Smooth muscle cell (in vitro differentiated cells): Measurements from ENCODE around the gene RBPMS2. TPM values are rescaled to one million over a fixed set of nuclear protein-coding genes. Genes with fewer than 3 reads are reported as not detected.

Source experiments
- DNase-seq: peaks from one replicate; lab custom pipeline; 2025; ENCODE audit not compliant: unreplicated experiment; lab: John Stamatoyannopoulos, UW
- H2AFZ ChIP-seq: fragments of 200-600 bp; sonication (generic); 2 replicates; pipeline ENCODE4 v1.6.0; 2016; ENCODE audit warnings: antibody characterized with exemption, low read depth, mild to moderate bottlenecking
- H3F3A ChIP-seq: fragments of 200-600 bp; sonication (generic); 2 replicates; pipeline ENCODE4 v1.6.0; 2017; ENCODE audit warnings: antibody characterized with exemption, low read depth
- H3K27ac ChIP-seq: fragments of 200-600 bp; sonication (generic); 2 replicates; pipeline ENCODE4 v1.5.1; 2016; ENCODE audit warnings: low read depth, mild to moderate bottlenecking
- H3K27me3 ChIP-seq: fragments of 200-600 bp; sonication (generic); 2 replicates; pipeline ENCODE4 v1.6.1; 2016; ENCODE audit warnings: low read depth, mild to moderate bottlenecking
- H3K36me3 ChIP-seq: fragments of 200-600 bp; sonication (generic); 2 replicates; pipeline ENCODE4 v1.5.1; 2016; ENCODE audit warnings: low read depth
- H3K4me1 ChIP-seq: fragments of 200-600 bp; sonication (generic); 2 replicates; pipeline ENCODE4 v1.5.1; 2016; ENCODE audit warnings: low read depth
- H3K4me2 ChIP-seq: fragments of 200-600 bp; sonication (generic); 2 replicates; pipeline ENCODE4 v1.6.0; 2016; ENCODE audit warnings: mild to moderate bottlenecking
- H3K4me3 ChIP-seq: fragments of 200-600 bp; sonication (generic); 2 replicates; pipeline ENCODE4 v1.5.1; 2016; ENCODE audit warnings: mild to moderate bottlenecking
- H3K79me2 ChIP-seq: fragments of 200-600 bp; sonication (generic); 2 replicates; pipeline ENCODE4 v1.6.0; 2016; ENCODE audit warnings: low read depth, mild to moderate bottlenecking
- H3K9ac ChIP-seq: fragments of 200-600 bp; sonication (generic); 2 replicates; pipeline ENCODE4 v1.6.0; 2016; ENCODE audit warnings: low read depth
- H3K9me3 ChIP-seq: fragments of 200-600 bp; sonication (generic); replicated peaks from 2 replicates; pipeline ENCODE4 v1.5.1; 2016; ENCODE audit warnings: low read depth
- H4K20me1 ChIP-seq: fragments of 200-600 bp; sonication (generic); 2 replicates; pipeline ENCODE4 v1.6.0; 2016; ENCODE audit warnings: low read depth
- WGBS: methylation state at CpG from one replicate; pipeline ENCODE4 v1.1.7; 2016; ENCODE audit warnings: low lambda C conversion rate; 5-methylcytosine and 5-hydroxymethylcytosine counted together
- microRNA counts: library from miRNA; unstranded; fragments of <30 nt; microRNA quantifications from one replicate; lab custom pipeline; 2016
- microRNA-seq: library from miRNA; unstranded; fragments of <30 nt; microRNA quantifications from one replicate; pipeline ENCODE4, GENCODE V29; 2016; ENCODE audit warnings: borderline number of aligned reads
- polyA plus RNA-seq: library from polyadenylated mRNA; unstranded; fragments of >200 nt; fragmentation: Nextera tagmentation; extraction: Ambion mirVana; gene quantifications from 2 replicates; pipeline ENCODE4 v1.2.1, GENCODE V29; 2016
- small RNA-seq: library from RNA; depleted of rRNA; stranded (forward); fragments of <200 nt; gene quantifications from one replicate; pipeline ENCODE3, GENCODE V24; 2014
- total RNA-seq: library from RNA; depleted of rRNA; stranded (reverse); fragments of >200 nt; gene quantifications from 2 replicates; pipeline ENCODE4 v1.2.3, GENCODE V29; 2014
- TF ChIP-seq, protein P1 (sequence below): fragments of 200-600 bp; sonication (generic); IDR thresholded peaks from 2 replicates; pipeline ENCODE4 v1.5.1; 2017; ENCODE audit warnings: borderline replicate concordance, mild to moderate bottlenecking, antibody characterized with exemption; ENCODE audit not compliant: insufficient read depth, poor library complexity, severe bottlenecking

Gene RBPMS2
- total and polyA plus RNA-seq, 2 experiments from 2014 or later, result 1.5 to 22.1 TPM

DNA sequence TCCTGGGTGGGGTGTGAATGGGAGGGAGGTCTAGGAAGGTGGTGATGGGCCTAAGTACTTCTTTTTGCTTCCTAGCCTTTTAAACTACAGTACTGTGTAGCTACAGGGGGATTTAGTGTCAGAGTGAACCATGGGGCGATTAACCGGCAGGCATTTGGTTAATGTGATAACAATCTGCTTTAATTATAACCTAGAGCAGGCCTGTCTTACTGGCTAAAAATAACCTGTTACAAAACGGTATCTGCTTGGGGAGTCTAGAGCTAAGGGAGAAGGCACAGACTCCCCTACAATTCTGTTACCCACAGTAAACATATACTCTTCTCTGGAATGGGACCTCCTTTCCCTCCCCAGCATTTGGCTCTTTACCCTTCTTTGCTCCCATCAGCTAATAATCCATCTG, 85.4 kb downstream of the RBPMS2 start:
- Histone ChIP-seq H3K27me3 (no peaks in the 10 kb centered on the region), H2AFZ (no peak overlapping the region), H3K27ac (no peak overlapping the region), H3K4me2 (no peak overlapping the region), H3K36me3 (peaks cover 4% of the 10 kb centered on the region), H3F3A (peaks cover 21% of the 10 kb centered on the region), H4K20me1 (peaks cover 76% of the 10 kb centered on the region), H3K9ac (no peak overlapping the region), H3K4me1 (peaks cover 2% of the 10 kb centered on the region), H3K79me2 (peaks cover 35% of the 10 kb centered on the region), H3K9me3 (no peaks in the 10 kb centered on the region), H3K4me3 (no peak overlapping the region)
- 53% methylated on average over 3 of the region's 3 CpGs for WGBS
- no peak for DNase-seq
- TF ChIP-seq, protein P1, sequence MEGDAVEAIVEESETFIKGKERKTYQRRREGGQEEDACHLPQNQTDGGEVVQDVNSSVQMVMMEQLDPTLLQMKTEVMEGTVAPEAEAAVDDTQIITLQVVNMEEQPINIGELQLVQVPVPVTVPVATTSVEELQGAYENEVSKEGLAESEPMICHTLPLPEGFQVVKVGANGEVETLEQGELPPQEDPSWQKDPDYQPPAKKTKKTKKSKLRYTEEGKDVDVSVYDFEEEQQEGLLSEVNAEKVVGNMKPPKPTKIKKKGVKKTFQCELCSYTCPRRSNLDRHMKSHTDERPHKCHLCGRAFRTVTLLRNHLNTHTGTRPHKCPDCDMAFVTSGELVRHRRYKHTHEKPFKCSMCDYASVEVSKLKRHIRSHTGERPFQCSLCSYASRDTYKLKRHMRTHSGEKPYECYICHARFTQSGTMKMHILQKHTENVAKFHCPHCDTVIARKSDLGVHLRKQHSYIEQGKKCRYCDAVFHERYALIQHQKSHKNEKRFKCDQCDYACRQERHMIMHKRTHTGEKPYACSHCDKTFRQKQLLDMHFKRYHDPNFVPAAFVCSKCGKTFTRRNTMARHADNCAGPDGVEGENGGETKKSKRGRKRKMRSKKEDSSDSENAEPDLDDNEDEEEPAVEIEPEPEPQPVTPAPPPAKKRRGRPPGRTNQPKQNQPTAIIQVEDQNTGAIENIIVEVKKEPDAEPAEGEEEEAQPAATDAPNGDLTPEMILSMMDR, result no peak

MicroRNAs encoded within 50 kb of the gene (microRNA counts, 767-probe panel; counts per million panel counts)
- 183 counts per million for microRNA hsa-miR-1272 (lab: Ali Mortazavi, UCI)

Small RNA genes lying within 50 kb of the gene (microRNA-seq; reads per million reads assigned to microRNA genes)
- not detected for gene MIR1272

Small RNA genes lying within 50 kb of the gene (small RNA-seq; reads per million reads assigned to genes)
- 0.11 reads per million for gene AC100830.2
- 0.16 reads per million for gene MIR1272

Other genes starting within 250 kb of the RBPMS2 start
- gene PIF1, start 50.1 kb upstream of the RBPMS2 start, total RNA-seq, result 0.40 and 1.6 TPM in 2 replicates
- 1.5 TPM in 2 replicates for gene PIF1, start 50.1 kb upstream of the RBPMS2 start, polyA plus RNA-seq
- gene PLEKHO2, start 66.3 kb upstream of the RBPMS2 start, total RNA-seq, result 7.9 and 13.7 TPM in 2 replicates
- 16.3 and 20.0 TPM in 2 replicates for gene PLEKHO2, start 66.3 kb upstream of the RBPMS2 start, polyA plus RNA-seq
- gene ANKDD1A, start 136.3 kb upstream of the RBPMS2 start, total RNA-seq, result 1.3 and 1.7 TPM in 2 replicates
- gene ANKDD1A, start 136.3 kb upstream of the RBPMS2 start, polyA plus RNA-seq, result 2.8 and 5.6 TPM in 2 replicates
- 84.8 and 94.4 TPM in 2 replicates for gene SPG21, start 214.3 kb upstream of the RBPMS2 start, total RNA-seq
- 95.0 and 110 TPM in 2 replicates for gene SPG21, start 214.3 kb upstream of the RBPMS2 start, polyA plus RNA-seq